ENCODE data around the gene UBAC2. TPM values are rescaled to one million over a fixed set of nuclear protein-coding genes. Genes with fewer than 3 reads are reported as not detected.

Gene UBAC2
- polyA plus RNA-seq, 1 experiment: 71.4 TPM

GRCh38 chr13:99293178-99293577 lies 92.5 kb downstream of the UBAC2 start:
- CTCF ChIA-PET: interaction anchor here (0.6 to 1.5 kb wide), 4 partner anchors 26 to 144 kb away, joined by 3 to 13 read pairs (median 4); no protein-coding TSS in a partner anchor
- POLR2A ChIA-PET: no interaction called here
- no peaks in the 10 kb centered on the region for H3K9me3 ChIP-seq (ENCODE audit: control insufficient read depth, insufficient read depth, low read length)

DNA sequence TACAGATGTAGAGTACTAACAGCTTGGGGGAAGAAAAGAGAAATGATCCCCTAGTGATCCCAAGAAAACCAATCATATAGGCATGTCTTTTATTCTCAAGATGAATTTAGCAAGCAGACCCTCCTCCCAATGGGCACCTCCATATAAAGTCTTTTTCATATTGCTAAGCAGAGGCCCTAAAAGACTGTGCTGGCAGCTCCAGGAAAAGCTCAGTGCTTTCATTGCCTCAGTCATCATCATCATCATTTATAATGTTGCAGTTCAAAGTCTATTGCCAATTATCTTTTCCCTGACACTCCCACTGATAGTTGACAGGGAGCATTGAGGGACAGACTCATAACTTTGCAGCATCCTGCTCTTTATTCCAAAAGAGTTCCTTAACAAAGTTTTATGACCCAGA lies 93.5 kb downstream of the UBAC2 start:
- H3K27me3 ChIP-seq (ENCODE audit: control insufficient read depth, insufficient read depth, low read length): no peaks in the 10 kb centered on the region
- TF ChIP-seq, protein P1, sequence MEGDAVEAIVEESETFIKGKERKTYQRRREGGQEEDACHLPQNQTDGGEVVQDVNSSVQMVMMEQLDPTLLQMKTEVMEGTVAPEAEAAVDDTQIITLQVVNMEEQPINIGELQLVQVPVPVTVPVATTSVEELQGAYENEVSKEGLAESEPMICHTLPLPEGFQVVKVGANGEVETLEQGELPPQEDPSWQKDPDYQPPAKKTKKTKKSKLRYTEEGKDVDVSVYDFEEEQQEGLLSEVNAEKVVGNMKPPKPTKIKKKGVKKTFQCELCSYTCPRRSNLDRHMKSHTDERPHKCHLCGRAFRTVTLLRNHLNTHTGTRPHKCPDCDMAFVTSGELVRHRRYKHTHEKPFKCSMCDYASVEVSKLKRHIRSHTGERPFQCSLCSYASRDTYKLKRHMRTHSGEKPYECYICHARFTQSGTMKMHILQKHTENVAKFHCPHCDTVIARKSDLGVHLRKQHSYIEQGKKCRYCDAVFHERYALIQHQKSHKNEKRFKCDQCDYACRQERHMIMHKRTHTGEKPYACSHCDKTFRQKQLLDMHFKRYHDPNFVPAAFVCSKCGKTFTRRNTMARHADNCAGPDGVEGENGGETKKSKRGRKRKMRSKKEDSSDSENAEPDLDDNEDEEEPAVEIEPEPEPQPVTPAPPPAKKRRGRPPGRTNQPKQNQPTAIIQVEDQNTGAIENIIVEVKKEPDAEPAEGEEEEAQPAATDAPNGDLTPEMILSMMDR (IDR thresholded peaks at IDR 0.05; ENCODE audit: low read depth, low read length): no peak
- no peaks in the 10 kb centered on the region for H3K9me3 ChIP-seq (ENCODE audit: control insufficient read depth, insufficient read depth, low read length)
- ChIA-PET POLR2A (no interaction called here), CTCF (no interaction called here)
- no peak overlapping the region for H3K4me3 ChIP-seq (ENCODE audit: low read depth, low read length)
- no peak overlapping the region for H3K27ac ChIP-seq (ENCODE audit: low read depth, low read length)
- DNase-seq (ENCODE audit: low read depth, low spot score): no peak

More at GRCh38 chr13:99293178-99293577, 92.5 kb downstream of the UBAC2 start:
- no peak overlapping the region for H3K4me3 ChIP-seq (ENCODE audit: low read depth, low read length)
- no peaks in the 10 kb centered on the region for H3K27me3 ChIP-seq (ENCODE audit: control insufficient read depth, insufficient read depth, low read length)
- no peak overlapping the region for H3K27ac ChIP-seq (ENCODE audit: low read depth, low read length)
- TF ChIP-seq, protein P1 (IDR thresholded peaks at IDR 0.05; ENCODE audit: low read depth, low read length): no peak
- DNase-seq (ENCODE audit: low read depth, low spot score): no peak

DNA sequence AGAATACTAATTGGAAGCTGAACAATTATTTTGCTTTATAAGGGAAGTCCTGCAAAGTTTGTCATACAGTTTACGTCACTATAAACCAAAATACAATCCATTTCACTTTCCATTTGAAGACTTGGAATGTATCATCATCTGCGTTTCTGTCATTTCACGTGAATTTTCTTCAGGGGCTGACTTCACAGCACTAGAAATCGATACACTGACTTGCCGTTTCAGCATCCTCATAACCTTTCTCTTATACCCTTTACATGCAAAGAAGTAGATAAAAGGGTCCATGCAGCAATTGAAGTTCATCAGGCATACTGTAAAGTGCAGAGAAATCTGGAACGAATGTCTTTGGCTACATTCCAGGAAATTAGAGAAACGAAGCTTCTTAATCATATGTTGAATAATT lies 94.3 kb downstream of the UBAC2 start:
- POLR2A ChIA-PET: no interaction called here
- no peak for DNase-seq (ENCODE audit: low read depth, low spot score)
- Histone ChIP-seq H3K9me3 (ENCODE audit: control insufficient read depth, insufficient read depth, low read length) (no peaks in the 10 kb centered on the region), H3K27ac (ENCODE audit: low read depth, low read length) (no peak overlapping the region), H3K27me3 (ENCODE audit: control insufficient read depth, insufficient read depth, low read length) (no peaks in the 10 kb centered on the region), H3K4me3 (ENCODE audit: low read depth, low read length) (no peak overlapping the region)
- TF ChIP-seq, protein P1 (IDR thresholded peaks at IDR 0.05; ENCODE audit: low read depth, low read length): no peak
- CTCF ChIA-PET: no interaction called here

DNA sequence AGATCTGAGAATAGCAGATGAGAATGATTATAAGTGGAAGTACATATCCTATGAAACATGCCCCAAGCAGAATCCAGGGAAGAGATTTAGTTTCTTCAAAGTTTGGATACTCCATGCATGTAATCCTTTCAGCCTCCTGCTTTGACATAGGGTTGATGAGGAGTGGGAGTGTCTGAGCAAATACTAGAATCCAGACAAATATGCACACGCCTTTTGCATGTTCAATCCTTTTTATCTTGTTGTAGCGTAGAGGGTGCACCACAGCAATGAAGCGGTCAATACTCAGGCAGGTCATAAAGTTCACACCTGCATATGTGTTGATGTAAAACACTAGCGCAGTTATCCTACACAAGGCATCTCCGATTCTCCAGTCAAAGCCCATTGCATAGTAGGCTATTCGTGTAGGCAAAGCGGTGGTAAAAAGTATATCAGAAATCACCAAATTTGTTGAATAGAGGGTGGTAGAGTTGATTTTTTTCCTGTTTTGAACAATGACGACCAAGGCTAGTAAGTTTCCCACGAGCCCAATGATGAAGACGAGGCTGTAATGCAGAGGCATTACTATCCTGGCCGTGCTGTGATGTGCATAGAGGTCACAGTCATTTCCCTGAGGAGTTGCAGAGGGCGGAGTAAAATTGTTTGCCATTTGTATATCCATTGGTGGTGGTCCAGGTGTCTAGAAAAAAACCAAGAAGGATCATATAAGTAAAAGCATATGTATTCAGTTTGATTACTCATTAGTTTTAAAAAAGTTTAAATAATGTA lies 95.0 kb downstream of the UBAC2 start:
- H3K27ac ChIP-seq (ENCODE audit: low read depth, low read length): no peak overlapping the region
- TF ChIP-seq, protein P1 (IDR thresholded peaks at IDR 0.05; ENCODE audit: low read depth, low read length): no peak
- no peak overlapping the region for H3K4me3 ChIP-seq (ENCODE audit: low read depth, low read length)
- CTCF ChIA-PET: interaction anchor here (2.8 kb wide), 1 partner anchor 141 kb away, joined by 21 read pairs; no protein-coding TSS in a partner anchor
- H3K9me3 ChIP-seq (ENCODE audit: control insufficient read depth, insufficient read depth, low read length): no peaks in the 10 kb centered on the region
- POLR2A ChIA-PET: no interaction called here
- H3K27me3 ChIP-seq (ENCODE audit: control insufficient read depth, insufficient read depth, low read length): no peaks in the 10 kb centered on the region
- DNase-seq (ENCODE audit: low read depth, low spot score): no peak

- no peak overlapping the region for H3K27ac ChIP-seq (ENCODE audit: low read depth, low read length)
- CTCF ChIA-PET: interaction anchor here (0.6 to 2.8 kb wide), 3 partner anchors 28 to 140 kb away, joined by 3 to 21 read pairs (median 4); no protein-coding TSS in a partner anchor
- no peak for DNase-seq (ENCODE audit: low read depth, low spot score)
Measured at GRCh38 chr13:99296398-99296797, 95.7 kb downstream of the UBAC2 start.

More at GRCh38 chr13:99296398-99296797, 95.7 kb downstream of the UBAC2 start:
- no peak overlapping the region for H3K4me3 ChIP-seq (ENCODE audit: low read depth, low read length)
- H3K27me3 ChIP-seq (ENCODE audit: control insufficient read depth, insufficient read depth, low read length): no peaks in the 10 kb centered on the region
- H3K9me3 ChIP-seq (ENCODE audit: control insufficient read depth, insufficient read depth, low read length): no peaks in the 10 kb centered on the region
- TF ChIP-seq, protein P1 (IDR thresholded peaks at IDR 0.05; ENCODE audit: low read depth, low read length): no peak
- POLR2A ChIA-PET: no interaction called here

Measured in AG04450 (cell line).